ENCODE measurements around the gene MGAT4B. TPM values are rescaled to one million over a fixed set of nuclear protein-coding genes. Genes with fewer than 3 reads are reported as not detected.

The MGAT4B gene
- total and polyA plus RNA-seq, 2 of the 13 experiments (the other 11 are each of a cell fraction or from before 2014, with no cell fraction given), result 93.5 to 130 TPM

DNA sequence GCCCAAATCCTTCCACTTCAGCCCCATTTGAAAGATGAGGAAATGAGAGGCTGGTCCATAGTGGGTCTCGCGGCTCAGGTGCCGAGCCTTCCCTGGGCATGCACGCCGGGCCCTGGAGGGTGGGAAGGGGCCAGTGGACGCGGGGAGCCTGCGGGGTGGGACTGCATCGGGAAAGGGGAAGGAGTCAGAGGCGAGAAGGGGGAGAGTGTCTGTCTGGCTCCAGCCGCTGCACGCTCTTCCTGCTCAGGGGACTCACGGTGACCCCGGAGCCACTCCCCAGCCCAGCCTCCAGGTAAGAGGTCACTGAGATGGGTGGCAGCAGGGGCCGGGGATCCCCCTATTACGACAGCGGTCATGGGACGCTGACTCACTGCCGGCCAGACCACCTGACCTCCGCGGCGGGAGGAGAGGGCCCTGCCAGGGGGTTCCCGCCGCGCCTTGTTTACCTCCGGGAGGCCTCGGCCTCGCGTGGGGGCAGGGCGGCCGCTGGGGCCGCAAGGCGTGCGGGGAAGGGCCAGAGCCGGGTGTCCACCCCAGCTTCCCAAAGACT is 12.2 kb upstream of the MGAT4B start (continued):
- TF ChIP-seq REL (CRISPR knock-in tag; conservative IDR thresholded peaks at IDR 0.05) (peak; percentile 92), AGO1 (IDR thresholded peaks at IDR 0.05; ENCODE audit: low read depth, low read length, poor library complexity, severe bottlenecking) (peak; percentile 72), EED (CRISPR knock-in tag; IDR thresholded peaks at IDR 0.05) (no peak), SP4 (CRISPR knock-in tag; IDR thresholded peaks at IDR 0.05) (peak; percentile 66), SAP130 (CRISPR knock-in tag; IDR thresholded peaks at IDR 0.05; ENCODE audit: low read depth) (peak; percentile 94), CBX1 (IDR thresholded peaks at IDR 0.05; ENCODE audit: low read depth) (peak; percentile 15), HDAC2 (CRISPR knock-in tag; IDR thresholded peaks at IDR 0.05) (peak; percentile 75), IRF9 (CRISPR knock-in tag; IDR thresholded peaks at IDR 0.05; ENCODE audit: borderline replicate concordance) (peak; percentile 92), ZNF143 (CRISPR knock-in tag; IDR thresholded peaks at IDR 0.05) (peak; percentile 36), ZNF780A (CRISPR knock-in tag; IDR thresholded peaks at IDR 0.05) (peak; percentile 71; the same call in 1 of the 2 replicates), THAP8 (CRISPR knock-in tag; IDR thresholded peaks at IDR 0.05; ENCODE audit: borderline replicate concordance) (0 out of 2 replicates have a peak, but pooled peaks have one; percentile 84), MAZ (IDR thresholded peaks at IDR 0.05; ENCODE audit: borderline replicate concordance, low read depth, low read length) (peak; percentile 82), MAZ (CRISPR knock-in tag; IDR thresholded peaks at IDR 0.05; ENCODE audit: low read depth) (peak; percentile 75), ZNF644 (CRISPR knock-in tag; IDR thresholded peaks at IDR 0.05; ENCODE audit: low read depth) (no peak), ZNF253 (CRISPR knock-in tag; IDR thresholded peaks at IDR 0.05; ENCODE audit: borderline replicate concordance) (no peak), ARNT2 (CRISPR knock-in tag; IDR thresholded peaks at IDR 0.05; ENCODE audit: low read depth) (peak; percentile 26; the same call in 1 of the 2 replicates), RBM39 (IDR thresholded peaks at IDR 0.05; ENCODE audit: low read depth, low read length, poor library complexity, severe bottlenecking) (peak; percentile 92), MIXL1 (CRISPR knock-in tag; IDR thresholded peaks at IDR 0.05) (peak; percentile 32), ZNF142 (CRISPR knock-in tag; IDR thresholded peaks at IDR 0.05) (no peak), ZNF572 (CRISPR knock-in tag; IDR thresholded peaks at IDR 0.05) (peak; percentile 65; the same call in 1 of the 2 replicates), ZFX (CRISPR knock-in tag; IDR thresholded peaks at IDR 0.05; ENCODE audit: low read depth) (peak; percentile 86), ZBTB7B (CRISPR knock-in tag; IDR thresholded peaks at IDR 0.05) (0 out of 2 replicates have a peak, but pooled peaks have one; percentile 83), ZNF605 (CRISPR knock-in tag; IDR thresholded peaks at IDR 0.05) (peak; percentile 80), NFIB (CRISPR knock-in tag; IDR thresholded peaks at IDR 0.05; ENCODE audit: borderline replicate concordance) (no peak)

All from HepG2 (cell line).